Keratinocyte (primary cell): ENCODE data around the gene TRPV2.
A peak's percentile ranks its signal among the peaks of the same experiment; 100 is the strongest.

Source experiments
- EZH2 ChIP-seq: IDR thresholded peaks from one replicate; pipeline ENCODE4 v1.6.1; 2012; ENCODE audit warnings: inconsistent platforms, mild to moderate bottlenecking, low read length, moderate library complexity
- TF ChIP-seq, protein P1 (sequence below), 3 experiments: IDR thresholded peaks in 1 of 3; conservative IDR thresholded peaks in 1 of 3; optimal IDR thresholded peaks in 1 of 3; 2 replicates in 2 of 3; 3 replicates in 1 of 3; pipeline versions ENCODE3 to v1.5.1; 2011; ENCODE audit warnings: low read length in 3 of 3, mild to moderate bottlenecking in 3 of 3, moderate library complexity in 2 of 3, control low read depth in 1 of 3, inconsistent platforms in 1 of 3; ENCODE audit not compliant: insufficient read depth in 2 of 3; ENCODE audit errors: extremely low read depth in 1 of 3

DNA sequence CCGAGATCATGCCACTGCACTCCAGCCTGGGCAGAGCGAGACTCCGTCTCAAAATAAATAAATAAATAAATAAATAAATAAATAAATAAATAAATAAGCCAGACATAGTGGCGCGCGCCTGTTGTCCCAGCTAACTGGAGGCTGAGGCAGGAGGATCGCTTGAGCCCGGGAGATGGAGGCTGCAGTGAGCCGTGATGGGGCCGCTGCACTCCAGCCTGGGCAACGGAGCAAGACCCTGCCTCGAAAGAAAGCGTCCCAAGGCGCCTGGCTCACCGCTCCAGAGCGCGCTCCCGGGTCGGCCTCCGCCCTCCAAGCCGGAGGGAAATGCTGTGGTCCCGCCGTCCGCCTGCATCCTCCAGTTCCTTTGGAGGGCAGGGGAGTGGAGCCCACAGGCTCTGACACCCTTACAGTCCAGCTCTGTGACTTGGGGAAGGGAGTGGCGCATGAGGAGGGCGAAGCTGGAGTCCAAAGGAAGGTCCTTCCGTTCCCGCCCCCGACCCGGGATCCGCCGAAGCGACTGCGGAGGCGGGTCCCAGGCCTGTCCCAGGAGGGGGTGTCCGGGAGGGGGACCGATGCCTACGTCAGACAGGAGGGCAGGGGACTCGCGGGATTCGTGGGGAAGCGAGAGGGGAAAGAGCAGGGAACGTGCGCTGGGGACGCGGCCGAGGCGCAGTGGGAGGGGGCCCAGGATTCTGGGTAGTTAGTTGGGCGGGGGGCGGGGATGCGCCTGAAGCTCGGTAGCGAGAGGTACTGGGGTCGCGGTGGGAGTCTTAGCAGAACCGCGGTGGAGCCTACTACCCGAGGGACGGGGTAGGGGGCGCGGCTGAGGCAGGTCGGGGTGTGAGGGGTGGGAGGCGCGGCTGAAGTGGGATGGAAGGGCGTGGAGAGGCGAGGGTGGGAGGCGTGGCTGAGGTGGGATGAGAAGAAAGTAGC, 8.4 kb upstream of the TRPV2 start:
- TF ChIP-seq, protein P1, sequence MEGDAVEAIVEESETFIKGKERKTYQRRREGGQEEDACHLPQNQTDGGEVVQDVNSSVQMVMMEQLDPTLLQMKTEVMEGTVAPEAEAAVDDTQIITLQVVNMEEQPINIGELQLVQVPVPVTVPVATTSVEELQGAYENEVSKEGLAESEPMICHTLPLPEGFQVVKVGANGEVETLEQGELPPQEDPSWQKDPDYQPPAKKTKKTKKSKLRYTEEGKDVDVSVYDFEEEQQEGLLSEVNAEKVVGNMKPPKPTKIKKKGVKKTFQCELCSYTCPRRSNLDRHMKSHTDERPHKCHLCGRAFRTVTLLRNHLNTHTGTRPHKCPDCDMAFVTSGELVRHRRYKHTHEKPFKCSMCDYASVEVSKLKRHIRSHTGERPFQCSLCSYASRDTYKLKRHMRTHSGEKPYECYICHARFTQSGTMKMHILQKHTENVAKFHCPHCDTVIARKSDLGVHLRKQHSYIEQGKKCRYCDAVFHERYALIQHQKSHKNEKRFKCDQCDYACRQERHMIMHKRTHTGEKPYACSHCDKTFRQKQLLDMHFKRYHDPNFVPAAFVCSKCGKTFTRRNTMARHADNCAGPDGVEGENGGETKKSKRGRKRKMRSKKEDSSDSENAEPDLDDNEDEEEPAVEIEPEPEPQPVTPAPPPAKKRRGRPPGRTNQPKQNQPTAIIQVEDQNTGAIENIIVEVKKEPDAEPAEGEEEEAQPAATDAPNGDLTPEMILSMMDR (optimal IDR thresholded peaks at IDR 0.05 in 1 of 3, IDR thresholded peaks at IDR 0.05 in 1 of 3, conservative IDR thresholded peaks at IDR 0.05 in 1 of 3; ENCODE audit: extremely low read depth in 1 of 3, insufficient read depth in 2 of 3, low read length in 3 of 3), result peak in 1 of 3 experiments; percentile 10
- peak; percentile 58 for TF ChIP-seq EZH2
